ENCODE data around the gene CASZ1. TPM values are rescaled to one million over a fixed set of nuclear protein-coding genes. Genes with fewer than 3 reads are reported as not detected.

Gene CASZ1
- total RNA-seq, 1 experiment from 2014 or later: 12.6 TPM

GRCh38 chr1:10705953-10706352 lies 90.5 kb downstream of the CASZ1 start:
- intact Hi-C loops (cut with micrococcal nuclease; ENCODE audit: unreplicated experiment): no loop called here
- Mint-ChIP-seq H3K27me3 (ENCODE audit: unreplicated experiment) (no peaks in the 10 kb centered on the region), H3K4me3 (ENCODE audit: low read depth, unreplicated experiment) (no peak overlapping the region), H3K27ac (ENCODE audit: unreplicated experiment) (no peak overlapping the region), H3K36me3 (ENCODE audit: insufficient read depth, unreplicated experiment) (no peaks in the 10 kb centered on the region), H3K9me3 (ENCODE audit: low read depth, unreplicated experiment) (no peaks in the 10 kb centered on the region), H3K4me1 (ENCODE audit: low read depth, unreplicated experiment) (peaks cover 6% of the 10 kb centered on the region)
- no TSS peak for BruUV-seq (replicated peaks)
- no peak for DNase-seq
- TF ChIP-seq, protein P1, sequence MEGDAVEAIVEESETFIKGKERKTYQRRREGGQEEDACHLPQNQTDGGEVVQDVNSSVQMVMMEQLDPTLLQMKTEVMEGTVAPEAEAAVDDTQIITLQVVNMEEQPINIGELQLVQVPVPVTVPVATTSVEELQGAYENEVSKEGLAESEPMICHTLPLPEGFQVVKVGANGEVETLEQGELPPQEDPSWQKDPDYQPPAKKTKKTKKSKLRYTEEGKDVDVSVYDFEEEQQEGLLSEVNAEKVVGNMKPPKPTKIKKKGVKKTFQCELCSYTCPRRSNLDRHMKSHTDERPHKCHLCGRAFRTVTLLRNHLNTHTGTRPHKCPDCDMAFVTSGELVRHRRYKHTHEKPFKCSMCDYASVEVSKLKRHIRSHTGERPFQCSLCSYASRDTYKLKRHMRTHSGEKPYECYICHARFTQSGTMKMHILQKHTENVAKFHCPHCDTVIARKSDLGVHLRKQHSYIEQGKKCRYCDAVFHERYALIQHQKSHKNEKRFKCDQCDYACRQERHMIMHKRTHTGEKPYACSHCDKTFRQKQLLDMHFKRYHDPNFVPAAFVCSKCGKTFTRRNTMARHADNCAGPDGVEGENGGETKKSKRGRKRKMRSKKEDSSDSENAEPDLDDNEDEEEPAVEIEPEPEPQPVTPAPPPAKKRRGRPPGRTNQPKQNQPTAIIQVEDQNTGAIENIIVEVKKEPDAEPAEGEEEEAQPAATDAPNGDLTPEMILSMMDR (IDR thresholded peaks at IDR 0.05; ENCODE audit: unreplicated experiment): no peak
- CTCF ChIA-PET: no interaction called here

- no TSS peak for BruUV-seq (replicated peaks)
- Mint-ChIP-seq H3K27ac (ENCODE audit: unreplicated experiment) (no peak overlapping the region), H3K36me3 (ENCODE audit: insufficient read depth, unreplicated experiment) (no peaks in the 10 kb centered on the region), H3K4me3 (ENCODE audit: low read depth, unreplicated experiment) (no peak overlapping the region), H3K9me3 (ENCODE audit: low read depth, unreplicated experiment) (no peaks in the 10 kb centered on the region), H3K4me1 (ENCODE audit: low read depth, unreplicated experiment) (peaks cover 15% of the 10 kb centered on the region), H3K27me3 (ENCODE audit: unreplicated experiment) (no peaks in the 10 kb centered on the region)
- TF ChIP-seq, protein P1 (IDR thresholded peaks at IDR 0.05; ENCODE audit: unreplicated experiment): no peak
- CTCF ChIA-PET: no interaction called here
- intact Hi-C loops (cut with micrococcal nuclease; ENCODE audit: unreplicated experiment): no loop called here
- DNase-seq: no peak
Observed at GRCh38 chr1:10704368-10704882, 92.0 kb downstream of the CASZ1 start.

DNA sequence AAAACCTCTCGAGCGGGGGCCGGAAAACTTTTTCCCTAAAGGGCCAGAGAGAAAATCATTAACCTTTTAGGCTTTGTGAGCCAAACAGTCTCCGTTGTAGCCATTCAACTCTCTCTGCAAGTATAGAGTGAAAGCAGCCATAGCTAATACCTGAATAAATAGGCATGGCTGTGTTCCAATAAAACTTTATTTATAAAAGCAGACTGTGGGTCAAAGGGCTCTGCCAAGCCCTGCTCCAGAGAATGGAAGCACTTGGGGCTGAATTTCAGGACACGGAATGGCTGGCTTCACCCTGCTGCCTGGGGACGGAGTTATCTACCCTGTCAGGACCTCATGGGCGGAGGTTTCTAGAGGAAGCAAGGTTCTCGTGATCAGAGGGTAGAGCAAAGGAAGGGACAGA lies 92.7 kb downstream of the CASZ1 start:
- Mint-ChIP-seq H3K27me3 (ENCODE audit: unreplicated experiment) (no peaks in the 10 kb centered on the region), H3K4me3 (ENCODE audit: low read depth, unreplicated experiment) (no peak overlapping the region), H3K36me3 (ENCODE audit: insufficient read depth, unreplicated experiment) (no peaks in the 10 kb centered on the region), H3K9me3 (ENCODE audit: low read depth, unreplicated experiment) (no peaks in the 10 kb centered on the region), H3K27ac (ENCODE audit: unreplicated experiment) (no peak overlapping the region), H3K4me1 (ENCODE audit: low read depth, unreplicated experiment) (peaks cover 17% of the 10 kb centered on the region)
- DNase-seq: no peak
- no TSS peak for BruUV-seq (replicated peaks)
- TF ChIP-seq, protein P1 (IDR thresholded peaks at IDR 0.05; ENCODE audit: unreplicated experiment): no peak
- CTCF ChIA-PET: no interaction called here
- intact Hi-C loops (cut with micrococcal nuclease; ENCODE audit: unreplicated experiment): no loop called here

- no peaks in the 10 kb centered on the region for H3K27me3 Mint-ChIP-seq (ENCODE audit: unreplicated experiment)
- H3K4me1 Mint-ChIP-seq (ENCODE audit: low read depth, unreplicated experiment): peaks cover 32% of the 10 kb centered on the region
- H3K9me3 Mint-ChIP-seq (ENCODE audit: low read depth, unreplicated experiment): no peaks in the 10 kb centered on the region
- DNase-seq: no peak
- H3K4me3 Mint-ChIP-seq (ENCODE audit: low read depth, unreplicated experiment): no peak overlapping the region
- CTCF ChIA-PET: no interaction called here
- TF ChIP-seq, protein P1 (IDR thresholded peaks at IDR 0.05; ENCODE audit: unreplicated experiment): no peak
- H3K27ac Mint-ChIP-seq (ENCODE audit: unreplicated experiment): no peak overlapping the region
- H3K36me3 Mint-ChIP-seq (ENCODE audit: insufficient read depth, unreplicated experiment): no peaks in the 10 kb centered on the region
- intact Hi-C loops (cut with micrococcal nuclease; ENCODE audit: unreplicated experiment): no loop called here
- no TSS peak for BruUV-seq (replicated peaks)
Observed at GRCh38 chr1:10701145-10701544, 95.3 kb downstream of the CASZ1 start.
